GM06990 (cell line): Measurements from ENCODE around the gene FAM53B.

Experiments
- DNase-seq: peaks from one replicate; pipeline ENCODE4 v3.0.0-alpha.2; 2011; ENCODE audit not compliant: insufficient read length; ENCODE audit errors: extremely low read depth
- H3K27me3 ChIP-seq: replicated peaks from 2 replicates; pipeline ENCODE4 v1.6.0; 2011; ENCODE audit warnings: low read length; ENCODE audit not compliant: control insufficient read depth, insufficient read depth
- H3K36me3 ChIP-seq: 2 replicates; pipeline ENCODE4 v1.5.1; 2011; ENCODE audit warnings: low read length; ENCODE audit not compliant: control insufficient read depth, insufficient read depth
- H3K4me3 ChIP-seq: replicated peaks from 2 replicates; pipeline ENCODE4 v1.5.1; 2011; ENCODE audit warnings: low read depth, mild to moderate bottlenecking, control low read depth, low read length
- CTCF ChIP-seq: IDR thresholded peaks from 2 replicates; pipeline ENCODE4 v1.5.1; 2011; ENCODE audit warnings: low read length, control low read depth, mild to moderate bottlenecking, inconsistent platforms; ENCODE audit not compliant: insufficient read depth, poor library complexity, severe bottlenecking

FAM53B gene

GRCh38 chr10:124595143-124595883, 148.9 kb downstream of the FAM53B start:
- Histone ChIP-seq H3K36me3 (no peaks in the 10 kb centered on the region), H3K27me3 (no peaks in the 10 kb centered on the region), H3K4me3 (no peak overlapping the region)
- no peak for TF ChIP-seq CTCF
- no peak for DNase-seq

GRCh38 chr10:124594240-124594639, 149.9 kb downstream of the FAM53B start:
- no peaks in the 10 kb centered on the region for H3K36me3 ChIP-seq
- H3K4me3 ChIP-seq, result no peak overlapping the region
- TF ChIP-seq CTCF, result no peak
- H3K27me3 ChIP-seq, result no peaks in the 10 kb centered on the region
- no peak for DNase-seq

- Histone ChIP-seq H3K4me3 (no peak overlapping the region), H3K36me3 (no peaks in the 10 kb centered on the region), H3K27me3 (no peaks in the 10 kb centered on the region)
- no peak for DNase-seq
- no peak for TF ChIP-seq CTCF
Measured at GRCh38 chr10:124593431-124593985, 150.7 kb downstream of the FAM53B start.

- no peak for TF ChIP-seq CTCF
- Histone ChIP-seq H3K4me3 (no peak overlapping the region), H3K36me3 (no peaks in the 10 kb centered on the region), H3K27me3 (no peaks in the 10 kb centered on the region; the same call in 1 of the 2 replicates)
- no peak for DNase-seq
Measured at GRCh38 chr10:124592736-124593430, 151.3 kb downstream of the FAM53B start.

- Histone ChIP-seq H3K27me3 (no peaks in the 10 kb centered on the region; the same call in 1 of the 2 replicates), H3K4me3 (no peak overlapping the region), H3K36me3 (no peaks in the 10 kb centered on the region)
- no peak for DNase-seq
- TF ChIP-seq CTCF, result no peak
Measured at GRCh38 chr10:124592101-124592500, 152.1 kb downstream of the FAM53B start.
